Choroid plexus epithelial cell (primary cell): ENCODE data around the gene DGKI.
A peak's percentile ranks its signal among the peaks of the same experiment; 100 is the strongest.

Experiments used
- DNase-seq: peaks from one replicate; pipeline ENCODE4 v3.0.0-alpha.2; 2010; ENCODE audit warnings: low read depth
- H3K4me3 ChIP-seq: 2 replicates; pipeline ENCODE4 v1.5.1; 2011; ENCODE audit warnings: low read depth, mild to moderate bottlenecking, control low read depth, low read length, moderate library complexity
- CTCF ChIP-seq: conservative IDR thresholded peaks from 2 replicates; pipeline ENCODE4 v1.5.1; 2011; ENCODE audit warnings: low read depth, mild to moderate bottlenecking, control low read depth, inconsistent platforms, low read length, moderate library complexity

Gene DGKI

GRCh38 chr7:137862358-137862757, 15.6 kb upstream of the DGKI start:
- no peak for DNase-seq
- no peak for TF ChIP-seq CTCF
- H3K4me3 ChIP-seq = no peak overlapping the region

- no peak for DNase-seq
- no peak for TF ChIP-seq CTCF
- H3K4me3 ChIP-seq = no peak overlapping the region
Measured at GRCh38 chr7:137860542-137860941, 13.8 kb upstream of the DGKI start.

GRCh38 chr7:137853053-137853452, 6.3 kb upstream of the DGKI start:
- H3K4me3 ChIP-seq = no peak overlapping the region
- TF ChIP-seq CTCF = no peak

GRCh38 chr7:137852108-137852507, 5.3 kb upstream of the DGKI start:
- no peak for DNase-seq
- no peak for TF ChIP-seq CTCF
- H3K4me3 ChIP-seq = no peak overlapping the region

More at GRCh38 chr7:137853053-137853452, 6.3 kb upstream of the DGKI start:
- no peak for DNase-seq

GRCh38 chr7:137850972-137851945, 4.5 kb upstream of the DGKI start:
- no peak for TF ChIP-seq CTCF
- DNase-seq = peak; percentile 49
- H3K4me3 ChIP-seq = no peak overlapping the region

- H3K4me3 ChIP-seq = no peak overlapping the region
- DNase-seq = no peak
- TF ChIP-seq CTCF = no peak
Measured at GRCh38 chr7:137850571-137850970, 3.8 kb upstream of the DGKI start.

GRCh38 chr7:137848095-137848494, 1.3 kb upstream of the DGKI start:
- no peak overlapping the region for H3K4me3 ChIP-seq
- DNase-seq = no peak
- no peak for TF ChIP-seq CTCF
